ENCODE results near the gene PTPN14. TPM values are rescaled to one million over a fixed set of nuclear protein-coding genes. Genes with fewer than 3 reads are reported as not detected.

The PTPN14 gene
- total RNA-seq, 1 donor from 2014 or later = 42.4 TPM

DNA sequence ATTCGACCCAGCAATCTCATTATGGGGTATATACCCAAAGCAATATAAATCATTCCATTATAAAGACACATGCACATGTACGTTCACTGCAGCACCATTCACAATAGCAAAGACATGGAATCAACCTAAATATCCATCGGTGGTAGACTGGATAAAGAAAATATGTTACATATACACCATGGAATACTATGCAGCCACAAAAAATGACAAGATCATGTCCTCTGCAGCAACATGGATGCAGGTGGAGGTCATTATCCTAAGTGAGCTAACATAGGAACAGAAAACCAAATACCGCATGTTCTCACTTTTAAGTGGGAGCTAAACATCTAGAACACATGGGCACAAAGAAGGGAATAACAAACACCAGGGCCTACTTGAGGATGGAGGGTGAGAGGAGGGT, 115.5 kb downstream of the PTPN14 start:
- no peak for DNase-seq (ENCODE audit: low spot score)

DNA sequence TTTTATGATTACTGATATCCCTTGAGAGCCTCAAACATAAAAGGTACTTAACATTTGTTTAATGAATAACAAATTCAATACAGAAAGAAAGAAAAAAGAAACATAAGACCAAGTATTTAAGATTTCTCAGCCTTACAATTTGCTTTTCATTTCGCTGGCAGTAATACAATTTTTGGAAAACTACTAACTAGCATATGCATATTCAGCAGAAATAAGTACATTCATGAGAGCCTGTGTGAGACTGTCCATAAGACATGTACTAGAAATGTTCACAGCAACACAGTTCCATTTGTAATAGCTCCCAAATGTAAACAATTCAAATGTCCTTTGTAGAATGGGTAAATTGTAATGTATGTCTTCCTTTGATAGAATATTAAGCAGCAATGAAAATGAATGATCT, 119.2 kb downstream of the PTPN14 start:
- DNase-seq (ENCODE audit: low spot score) = no peak

DNA sequence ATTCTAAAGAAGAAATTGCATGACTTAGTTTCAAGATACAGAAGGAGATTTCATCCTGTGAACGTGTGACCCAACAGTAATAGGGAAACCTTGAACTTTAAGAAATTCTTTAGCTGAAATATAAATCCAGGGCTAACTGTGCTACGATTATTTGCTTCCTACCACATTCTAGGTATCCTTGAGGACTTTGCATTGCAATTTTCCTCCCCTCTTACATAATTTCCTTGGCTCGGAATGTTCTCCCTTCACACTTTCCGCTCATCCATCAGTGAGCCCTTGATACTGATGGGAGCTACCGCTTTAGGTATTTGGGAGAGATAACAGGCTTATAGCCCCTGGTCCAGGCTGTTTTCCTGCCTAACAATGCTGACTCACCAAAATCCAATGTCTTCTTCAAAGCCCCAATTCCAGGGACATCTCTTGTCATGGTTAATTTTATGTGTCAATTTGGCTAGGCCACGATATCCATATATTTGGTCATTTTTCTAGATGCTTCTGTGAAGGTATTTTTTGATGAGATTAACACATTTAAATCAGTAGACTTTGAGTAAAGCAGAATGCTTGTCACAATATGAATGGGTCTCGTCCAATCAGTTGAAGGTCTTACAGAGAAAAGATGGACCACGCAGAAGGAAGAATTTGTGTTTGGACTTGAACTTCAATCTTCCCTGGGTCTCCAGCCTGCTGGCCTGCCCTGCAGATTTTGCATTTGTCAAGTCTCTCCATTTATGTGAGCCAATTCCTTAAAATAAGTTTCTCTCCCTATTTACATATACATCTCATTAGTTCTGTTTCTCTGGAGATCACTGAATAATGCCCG, 121.2 kb downstream of the PTPN14 start:
- DNase-seq (ENCODE audit: low spot score) = no peak

DNA sequence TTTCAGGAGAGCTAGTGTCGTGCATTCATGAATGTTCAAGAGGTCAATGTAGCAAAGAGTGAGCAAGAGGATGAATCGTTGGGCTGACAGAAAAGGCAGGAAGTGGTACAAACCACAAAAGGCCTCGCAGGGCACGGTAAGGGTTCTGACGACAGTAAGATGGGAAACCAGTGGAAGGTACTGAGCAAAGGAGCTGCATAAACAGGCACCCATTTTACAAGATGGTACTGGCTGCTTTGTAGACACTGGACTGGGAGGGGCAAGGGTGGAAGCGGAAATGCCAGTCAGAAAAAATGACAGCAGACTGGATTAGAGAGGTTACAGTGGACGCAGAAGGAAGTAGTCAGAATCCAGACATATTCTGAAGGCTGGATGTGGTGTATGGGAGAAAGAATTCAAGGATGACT, 123.5 kb downstream of the PTPN14 start:
- DNase-seq (ENCODE audit: low spot score) = no peak

DNA sequence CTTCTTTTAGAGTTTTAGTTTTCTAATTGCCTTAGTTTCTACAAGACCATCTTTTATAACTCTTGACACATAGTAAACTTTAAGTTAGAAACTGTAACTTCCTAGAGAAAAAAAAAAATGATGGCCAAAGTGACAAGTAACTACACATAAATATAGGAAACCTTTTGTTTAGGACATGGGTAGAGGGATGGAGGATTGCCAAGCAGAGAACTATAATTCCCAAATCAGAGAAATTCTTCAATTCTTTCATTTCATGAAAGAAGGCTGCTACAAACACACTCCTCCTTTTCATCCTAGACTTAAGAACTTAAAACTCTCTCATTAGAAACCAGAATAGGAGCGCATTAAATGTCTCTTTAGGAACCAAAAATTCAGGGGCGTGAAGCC, 125.0 kb downstream of the PTPN14 start:
- no peak for DNase-seq (ENCODE audit: low spot score)

DNA sequence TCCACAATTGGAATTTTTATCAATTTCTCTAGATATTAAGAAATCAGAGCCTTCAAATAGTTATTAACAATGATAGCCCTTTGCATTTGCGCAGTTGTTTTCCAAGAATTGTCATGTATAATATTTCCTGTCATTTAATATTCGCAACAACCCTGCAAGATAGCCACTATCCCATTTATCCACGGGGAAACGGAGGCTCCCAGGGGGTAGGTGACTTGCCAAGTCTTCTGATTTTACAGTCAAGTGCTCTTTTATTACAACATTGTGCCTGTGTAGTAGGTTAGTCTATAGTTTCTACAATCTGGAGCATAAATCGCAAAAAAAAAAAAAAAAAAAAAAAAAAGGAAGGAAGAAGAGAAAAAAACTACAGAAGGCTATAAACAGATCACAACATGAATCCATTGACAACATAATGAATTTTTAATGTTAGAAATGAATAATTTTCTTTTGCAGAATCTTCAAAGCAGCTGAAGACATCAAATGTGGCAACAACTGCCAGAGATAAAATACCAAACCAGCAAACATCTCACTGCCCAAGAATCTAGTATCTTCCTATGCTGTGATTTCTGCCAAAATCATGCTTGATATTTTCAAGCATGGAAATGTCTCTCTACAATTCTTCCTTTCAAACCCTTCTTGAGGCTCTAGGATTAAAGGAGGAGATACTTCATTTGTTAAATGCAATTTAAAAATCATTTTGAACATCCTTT, 125.5 kb downstream of the PTPN14 start:
- DNase-seq (ENCODE audit: low spot score) = peak; percentile 55

DNA sequence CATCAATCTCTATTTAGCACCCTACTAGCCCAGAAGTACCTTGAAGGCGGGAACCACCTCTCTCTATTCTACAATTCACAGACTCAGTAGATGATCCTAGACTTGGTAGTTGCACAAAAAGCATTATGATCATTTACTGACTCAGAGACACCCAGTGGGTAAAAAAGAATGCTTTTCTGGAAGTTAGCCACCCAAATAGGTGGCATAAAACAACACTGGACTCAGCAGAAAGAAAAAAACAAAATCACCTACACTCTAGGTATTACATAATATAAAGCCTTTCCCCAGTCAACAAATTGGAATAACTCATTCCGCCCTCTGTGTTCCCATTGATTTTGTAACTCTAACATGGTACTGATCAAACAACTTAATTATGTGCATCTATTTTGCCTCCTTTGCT, 126.3 kb downstream of the PTPN14 start:
- DNase-seq (ENCODE audit: low spot score) = no peak

DNA sequence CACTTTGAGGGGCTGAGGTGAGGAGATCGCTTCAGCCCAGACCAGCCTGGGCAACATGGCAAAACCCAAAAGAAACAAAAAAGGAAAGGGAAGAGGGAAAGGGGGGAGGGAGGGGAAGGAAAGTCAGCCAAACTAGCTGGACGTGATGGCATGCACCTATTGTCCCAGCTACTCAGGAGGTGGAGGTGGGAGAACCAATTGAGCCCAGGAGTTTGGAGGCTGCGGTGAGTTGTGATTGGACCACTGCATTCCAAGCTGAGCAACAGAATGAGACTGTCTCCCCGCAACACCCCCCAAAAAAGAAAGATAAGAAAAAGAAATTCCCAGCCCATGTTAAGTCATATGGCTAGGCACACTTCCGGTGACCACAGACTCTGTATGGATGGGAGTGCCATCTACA, 128.4 kb downstream of the PTPN14 start:
- DNase-seq (ENCODE audit: low spot score) = no peak

DNA sequence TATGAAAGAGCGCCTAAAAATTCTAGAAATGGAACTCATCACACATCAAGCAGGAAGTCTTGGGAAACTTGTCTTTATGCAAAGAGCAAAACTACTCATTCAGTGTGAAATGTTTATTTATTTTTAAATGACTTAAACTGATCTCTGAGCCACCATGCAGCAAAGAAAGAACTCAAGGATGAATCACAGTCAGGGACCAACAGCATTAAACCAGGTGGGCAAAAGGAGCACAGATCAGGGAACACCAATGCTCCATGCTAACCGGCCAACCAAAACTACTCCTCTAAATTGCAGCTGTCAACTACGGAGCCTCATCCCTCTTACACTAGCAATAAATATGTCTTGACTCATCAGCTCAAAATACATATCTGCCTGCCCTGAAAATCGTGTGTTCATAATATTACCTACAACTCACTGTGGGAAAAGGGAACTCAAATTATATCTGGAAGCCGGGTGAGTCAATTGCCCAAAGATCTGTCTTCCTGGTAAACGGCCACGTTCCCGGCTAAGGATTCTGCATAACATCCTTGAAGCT, 129.2 kb downstream of the PTPN14 start:
- DNase-seq (ENCODE audit: low spot score) = no peak

DNA sequence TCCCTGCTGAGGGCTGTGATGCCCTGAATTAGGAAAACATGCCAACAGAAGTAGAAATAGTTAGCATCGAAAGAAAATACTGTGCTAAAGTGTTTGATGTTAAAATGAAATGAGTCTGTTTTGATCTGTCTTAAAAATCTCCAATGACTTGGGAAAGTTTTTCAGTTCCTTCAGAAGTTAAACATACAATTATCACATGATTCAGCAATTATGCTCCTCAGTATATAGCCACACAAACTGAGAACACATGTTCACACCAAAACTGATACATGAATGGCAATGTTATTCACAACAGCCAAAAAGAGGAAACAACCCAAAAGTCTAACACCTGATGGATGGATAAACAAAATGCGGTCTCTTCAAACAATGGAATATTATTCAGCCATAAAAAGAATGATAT, 130.6 kb downstream of the PTPN14 start:
- no peak for DNase-seq (ENCODE audit: low spot score)

DNA sequence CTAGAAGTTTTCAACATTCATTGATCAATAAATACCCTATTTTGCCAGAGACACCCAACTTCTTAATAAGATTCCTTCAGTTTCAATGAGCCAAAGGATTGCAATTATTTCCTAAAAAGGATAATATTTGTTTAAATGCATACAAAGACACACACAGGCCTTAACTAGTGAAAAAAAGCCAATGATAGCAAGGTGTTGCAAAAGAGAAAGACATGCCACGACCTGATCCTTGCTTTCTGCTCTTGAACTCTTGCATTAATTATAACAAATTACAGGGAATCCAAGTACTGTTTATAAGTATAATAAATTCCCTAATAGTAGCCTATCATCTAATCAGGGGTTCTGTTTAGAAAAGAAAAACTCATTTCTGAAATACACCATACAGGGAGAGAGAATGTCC, 131.1 kb downstream of the PTPN14 start:
- DNase-seq (ENCODE audit: low spot score) = no peak

DNA sequence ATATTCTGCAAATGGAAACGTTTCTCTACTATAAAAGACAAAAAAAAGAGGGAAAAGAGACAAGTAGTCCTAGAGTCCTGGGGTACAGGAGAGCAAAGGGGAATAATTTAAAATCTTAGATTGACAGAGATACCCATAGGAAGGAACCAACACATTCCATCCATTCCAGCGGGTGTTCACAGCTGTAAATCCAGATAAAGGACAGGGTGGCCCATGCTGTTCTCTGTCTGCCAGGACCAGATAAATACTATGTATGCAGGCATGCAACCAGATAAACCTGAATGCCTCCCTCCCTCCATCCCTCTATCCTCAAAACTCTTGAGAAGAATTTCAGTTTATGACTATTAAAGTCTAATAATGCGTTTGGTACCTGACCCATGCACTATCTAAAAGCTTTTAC, 131.8 kb downstream of the PTPN14 start:
- DNase-seq (ENCODE audit: low spot score) = peak; percentile 50

DNA sequence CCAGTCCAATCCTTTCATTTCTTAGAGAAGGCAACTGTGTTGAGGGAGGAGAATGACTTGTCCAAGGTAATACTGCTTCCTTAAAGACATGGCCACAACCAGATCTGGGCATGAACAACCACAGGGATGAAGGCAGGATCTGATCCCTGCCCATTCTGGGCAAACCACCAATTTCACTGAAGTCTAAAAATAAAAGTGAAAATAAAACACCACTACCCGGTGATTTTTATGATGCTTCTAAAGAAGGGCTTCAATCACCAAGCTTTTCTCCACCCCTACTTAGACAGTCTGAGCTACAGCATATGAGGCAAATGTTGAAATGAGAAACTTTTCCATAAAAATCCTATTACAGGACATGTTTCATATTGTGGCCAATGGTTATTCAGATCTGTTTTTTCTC, 133.0 kb downstream of the PTPN14 start:
- DNase-seq (ENCODE audit: low spot score) = peak; percentile 66

DNA sequence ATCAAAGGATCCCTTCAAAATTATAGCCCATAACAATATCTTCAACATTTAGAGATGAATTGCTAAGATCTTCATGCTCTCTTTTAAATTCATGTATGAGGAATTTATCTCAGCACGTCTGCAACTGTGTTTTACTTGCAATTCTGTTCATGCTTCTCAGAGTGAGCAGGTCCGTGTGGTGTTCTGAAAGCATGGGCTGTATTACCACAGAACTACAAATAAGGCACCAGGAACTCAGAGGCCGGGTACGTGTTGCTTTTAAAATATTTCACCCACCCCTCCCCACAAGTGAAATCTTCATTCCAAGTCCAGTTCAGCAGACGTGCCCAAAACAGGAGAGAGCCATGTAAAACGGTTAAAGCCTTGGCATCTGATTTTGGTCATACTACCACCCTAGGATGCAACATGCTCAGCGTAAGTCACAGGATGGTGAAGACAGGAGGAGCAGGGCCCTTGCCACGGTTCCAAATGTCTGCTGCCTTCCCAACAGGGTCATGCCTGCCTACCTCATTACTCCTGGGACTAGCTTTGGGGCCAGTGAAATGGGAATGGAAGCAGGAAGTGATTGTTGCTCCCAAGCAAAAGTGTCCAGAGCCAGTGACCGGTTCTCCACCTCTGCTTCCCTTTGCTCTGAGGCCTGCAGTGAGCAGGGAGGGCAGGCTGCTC, 133.7 kb downstream of the PTPN14 start:
- DNase-seq (ENCODE audit: low spot score) = no peak

DNA sequence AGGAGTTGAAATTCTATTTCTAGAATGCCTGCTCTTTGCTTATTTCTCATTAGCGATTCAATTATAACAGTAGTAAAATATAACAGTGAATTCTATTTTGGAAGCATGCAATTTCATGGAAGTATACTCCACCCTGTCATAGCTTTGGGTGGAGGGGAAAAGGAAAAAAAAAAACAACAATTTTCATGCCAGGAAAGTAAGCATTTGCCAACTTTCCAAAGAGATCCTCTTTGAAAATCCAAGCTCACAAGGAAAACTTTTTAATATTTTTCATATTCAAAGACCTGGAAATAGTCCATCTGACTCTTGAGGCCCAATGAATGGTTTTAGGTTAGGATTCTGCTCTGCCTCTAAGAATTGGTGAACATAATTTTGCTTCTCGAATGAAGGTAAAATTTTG, 134.5 kb downstream of the PTPN14 start:
- DNase-seq (ENCODE audit: low spot score) = peak; percentile 37

DNA sequence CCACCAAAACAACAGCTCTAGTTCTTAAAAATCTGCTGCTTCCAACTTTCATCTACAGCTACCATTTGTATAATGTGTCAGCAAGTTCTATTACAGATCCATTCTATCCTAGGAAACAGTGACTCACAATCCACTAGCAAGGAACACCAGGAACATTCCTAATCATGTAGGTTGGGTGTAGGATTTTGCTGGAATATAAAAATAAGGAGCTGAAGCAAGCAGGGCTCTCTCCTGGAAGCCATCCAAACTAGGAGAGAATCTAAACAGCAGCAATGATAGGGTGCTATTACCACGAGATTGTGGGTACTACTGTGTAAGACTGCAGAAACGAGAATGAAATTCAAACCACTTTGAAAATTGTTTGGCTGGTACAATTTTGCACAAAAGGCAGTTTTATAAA, 135.0 kb downstream of the PTPN14 start:
- DNase-seq (ENCODE audit: low spot score) = peak; percentile 71

DNA sequence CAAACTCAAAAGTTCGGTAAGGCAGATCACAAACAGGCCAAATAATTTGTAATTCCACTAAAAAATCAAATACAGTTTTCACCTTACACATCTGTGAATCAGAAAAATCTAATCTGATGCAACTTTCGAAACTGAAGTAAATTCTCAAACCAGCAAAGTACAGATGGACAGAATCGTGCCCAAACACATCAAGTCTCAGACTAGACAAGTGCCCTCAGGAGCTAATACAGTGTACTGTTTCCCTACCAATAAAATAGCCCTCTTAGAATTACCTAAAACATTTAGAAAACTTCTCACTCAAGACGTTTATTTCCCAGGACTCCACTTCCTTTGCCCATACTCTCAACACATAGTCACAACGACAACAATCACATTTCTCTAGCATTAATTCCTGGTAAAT, 136.3 kb downstream of the PTPN14 start:
- no peak for DNase-seq (ENCODE audit: low spot score)

DNA sequence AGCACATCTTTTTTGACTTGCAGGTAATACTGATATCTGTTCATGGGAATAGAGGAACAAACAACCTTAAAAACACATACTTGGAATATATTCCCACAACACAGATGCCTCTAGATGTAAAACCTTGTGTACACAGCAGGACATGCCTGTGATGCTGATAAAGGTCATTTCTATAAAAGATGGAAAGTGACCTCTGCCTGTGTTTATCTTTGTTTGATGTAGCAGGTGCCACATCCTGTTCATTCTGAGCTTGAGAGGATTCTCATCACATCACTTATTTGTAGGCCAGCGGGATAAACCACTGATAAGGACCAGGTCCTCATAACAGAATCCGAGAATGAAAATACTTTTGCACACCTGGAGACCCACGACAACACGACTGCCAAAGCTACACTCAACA, 136.7 kb downstream of the PTPN14 start:
- DNase-seq (ENCODE audit: low spot score) = no peak

DNA sequence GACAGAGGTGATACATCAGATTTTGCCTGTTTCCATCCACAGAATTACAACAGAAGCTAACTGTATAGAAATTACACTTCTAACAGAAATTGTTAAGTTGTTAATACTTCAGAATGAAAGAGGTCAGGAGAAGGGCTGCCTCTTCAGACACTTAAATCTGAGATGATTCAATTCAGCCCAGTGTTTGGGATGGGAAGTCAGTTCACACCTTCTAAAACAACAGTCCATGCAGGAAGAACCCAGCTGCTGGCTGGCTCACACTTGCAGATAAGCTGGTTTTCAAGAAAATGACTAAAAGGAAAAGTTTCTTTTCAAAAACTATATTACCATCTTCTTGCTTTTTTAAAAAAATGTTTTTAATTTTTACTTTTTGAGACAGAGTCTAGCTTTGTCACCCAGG, 138.1 kb downstream of the PTPN14 start:
- no peak for DNase-seq (ENCODE audit: low spot score)

DNA sequence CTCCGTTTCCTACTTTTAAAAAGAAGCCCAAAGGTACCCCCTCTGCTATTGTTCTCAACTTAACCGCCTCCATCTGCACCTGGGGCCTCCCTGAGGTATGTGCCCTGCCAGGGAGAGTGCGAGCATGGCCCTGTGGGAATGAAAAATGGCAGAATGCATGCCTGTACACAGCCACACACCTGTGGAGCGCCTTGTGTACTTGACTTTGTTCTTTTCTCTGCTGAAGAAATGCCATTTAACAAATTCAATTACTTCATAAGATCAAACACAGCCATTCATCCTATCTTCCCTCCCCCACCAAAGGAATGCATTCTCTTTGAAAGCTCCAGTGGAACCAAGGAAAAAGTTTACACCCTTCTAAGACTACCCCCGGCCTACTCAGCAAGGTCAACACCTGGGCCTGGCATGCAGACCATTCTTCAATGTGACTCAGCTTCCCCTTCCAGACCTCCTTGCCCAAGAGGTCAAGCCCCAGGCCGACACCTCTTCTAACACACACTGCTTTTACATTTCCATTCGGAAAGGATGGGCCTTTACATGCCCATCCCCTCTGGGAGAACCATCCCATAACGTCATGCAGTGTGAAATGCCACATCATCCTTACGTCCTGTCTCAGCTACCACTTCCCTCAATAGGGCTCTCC, 146.7 kb downstream of the PTPN14 start:
- no peak for DNase-seq (ENCODE audit: low spot score)

DNA sequence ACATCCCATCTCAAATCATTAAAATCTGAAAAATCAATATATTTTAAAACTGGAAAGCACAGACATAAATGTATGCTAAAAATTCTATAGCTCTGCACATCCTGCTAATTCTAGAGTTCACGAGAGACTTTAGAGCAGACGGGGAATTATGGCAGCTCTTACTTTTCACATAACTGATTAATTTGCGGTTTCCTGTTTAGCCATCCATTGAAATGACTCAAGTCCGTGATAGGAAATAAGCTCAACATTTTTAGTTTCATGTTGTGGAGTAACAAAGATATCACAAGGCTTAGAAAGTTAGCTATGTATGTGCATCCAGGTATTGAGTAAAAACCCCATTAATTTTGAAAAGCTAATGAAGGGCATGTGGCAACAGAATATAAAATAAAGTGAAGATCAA, 147.2 kb downstream of the PTPN14 start:
- no peak for DNase-seq (ENCODE audit: low spot score)

DNA sequence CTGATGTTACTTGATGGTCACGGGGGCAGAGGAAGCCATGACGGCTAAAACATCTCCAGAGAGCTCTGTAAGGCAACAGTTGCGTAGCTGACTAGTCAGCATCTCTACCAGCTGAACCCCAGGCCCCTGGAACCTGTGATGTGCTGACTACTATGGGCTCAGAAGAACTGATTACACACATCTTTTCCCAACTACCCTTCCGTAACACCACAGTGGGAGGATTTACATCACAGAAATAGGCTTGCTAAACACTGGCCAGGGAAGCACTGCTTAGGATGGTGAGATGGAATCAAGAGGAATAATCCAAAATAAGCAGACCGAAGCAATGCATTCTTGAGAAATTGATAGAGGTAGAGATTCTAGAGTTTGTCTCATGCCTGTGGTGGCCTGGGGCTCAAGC, 148.0 kb downstream of the PTPN14 start:
- no peak for DNase-seq (ENCODE audit: low spot score)

All from umbilical cord (tissue), 2 donors.